AG04449 (cell line): ENCODE data around the gene ERFE.

Source experiments
- CTCF ChIA-PET: fragments of 350-600 bp; formaldehyde crosslinking; extraction: SDS; loops from one replicate; lab custom pipeline; 2021; ENCODE audit warnings: antibody characterized with exemption; lab: Yijun Ruan, JAX
- POLR2A ChIA-PET: fragments of 400-600, 350-600 bp; formaldehyde crosslinking; extraction: SDS; loops from one replicate; lab custom pipeline; 2020; ENCODE audit warnings: antibody characterized with exemption, inconsistent platforms; lab: Yijun Ruan, JAX
- DNase-seq: peaks from one replicate; pipeline ENCODE4 v3.0.0-alpha.2; 2010; ENCODE audit warnings: low read depth, low spot score
- H3K4me3 ChIP-seq: 2 replicates; pipeline ENCODE4 v1.5.1; 2011; ENCODE audit warnings: low read depth, mild to moderate bottlenecking, control low read depth, low read length
- CTCF ChIP-seq: IDR thresholded peaks from one replicate; pipeline ENCODE4 v1.5.1; 2011; ENCODE audit warnings: mild to moderate bottlenecking, moderate library complexity, low read length, control low read depth, inconsistent platforms; ENCODE audit not compliant: insufficient read depth; ENCODE audit errors: missing control alignments

ERFE gene

GRCh38 chr2:238127165-238128060 is 31.4 kb upstream of the ERFE start:
- H3K4me3 ChIP-seq: peak overlapping the region; percentile 38
- ChIA-PET POLR2A (interaction anchor here (0.8 kb wide), 1 partner anchor 37 kb away, joined by 3 read pairs; no protein-coding TSS in a partner anchor), CTCF (interaction anchor here (0.6 to 2.0 kb wide), 3 partner anchors 10 to 135 kb away, joined by 3 to 13 read pairs (median 3); partner anchors contain the start of gene KLHL30)
- peak; percentile 37 for TF ChIP-seq CTCF
- DNase-seq: no peak

- ChIA-PET POLR2A (no interaction called here), CTCF (interaction anchor here (2.0 kb wide), 1 partner anchor 9 kb away, joined by 13 read pairs; the partner anchor contains the start of gene KLHL30)
These were observed 30.7 kb upstream of the ERFE start for GRCh38 chr2:238128061-238128440.

GRCh38 chr2:238128534-238129001 is 30.2 kb upstream of the ERFE start:
- DNase-seq: no peak
- POLR2A ChIA-PET: no interaction called here
- CTCF ChIA-PET: interaction anchor here (2.0 kb wide), 1 partner anchor 9 kb away, joined by 13 read pairs; the partner anchor contains the start of gene KLHL30
- H3K4me3 ChIP-seq: no peak overlapping the region
- TF ChIP-seq CTCF: no peak

More at GRCh38 chr2:238128061-238128440, 30.7 kb upstream of the ERFE start:
- no peak overlapping the region; the same call in 1 of the 2 replicates for H3K4me3 ChIP-seq
- no peak for TF ChIP-seq CTCF
- DNase-seq: no peak

GRCh38 chr2:238129166-238130010 is 29.4 kb upstream of the ERFE start:
- no peak for DNase-seq
- H3K4me3 ChIP-seq: no peak overlapping the region
- no peak for TF ChIP-seq CTCF
- POLR2A ChIA-PET: no interaction called here
- CTCF ChIA-PET: no interaction called here

GRCh38 chr2:238130111-238130695 is 28.6 kb upstream of the ERFE start:
- CTCF ChIA-PET: no interaction called here

More at GRCh38 chr2:238130111-238130695, 28.6 kb upstream of the ERFE start:
- POLR2A ChIA-PET: no interaction called here
- no peak for TF ChIP-seq CTCF
- no peak for DNase-seq
- H3K4me3 ChIP-seq: no peak overlapping the region
